ENCODE data around the gene HYI.

DNA sequence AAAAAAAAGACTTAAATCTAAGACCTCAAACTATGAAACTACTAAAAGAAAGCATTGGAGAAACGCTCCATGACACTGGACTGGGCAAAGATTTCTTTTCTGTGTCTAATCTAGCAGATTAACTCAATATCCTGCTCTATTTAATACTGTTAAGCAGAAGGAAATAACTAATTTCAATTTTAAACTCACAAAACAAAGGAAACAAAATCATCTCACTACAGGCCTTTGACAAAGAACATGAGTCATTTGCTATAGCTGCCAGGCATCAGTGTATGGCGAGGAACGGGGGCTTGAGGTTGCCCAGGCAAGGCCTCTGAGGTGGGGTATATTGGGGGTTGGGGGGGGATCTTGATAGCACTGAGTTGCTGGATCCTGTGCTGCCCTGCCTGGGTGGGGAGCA lies 43.2 kb downstream of the HYI start:
- TF ChIP-seq, protein P1, sequence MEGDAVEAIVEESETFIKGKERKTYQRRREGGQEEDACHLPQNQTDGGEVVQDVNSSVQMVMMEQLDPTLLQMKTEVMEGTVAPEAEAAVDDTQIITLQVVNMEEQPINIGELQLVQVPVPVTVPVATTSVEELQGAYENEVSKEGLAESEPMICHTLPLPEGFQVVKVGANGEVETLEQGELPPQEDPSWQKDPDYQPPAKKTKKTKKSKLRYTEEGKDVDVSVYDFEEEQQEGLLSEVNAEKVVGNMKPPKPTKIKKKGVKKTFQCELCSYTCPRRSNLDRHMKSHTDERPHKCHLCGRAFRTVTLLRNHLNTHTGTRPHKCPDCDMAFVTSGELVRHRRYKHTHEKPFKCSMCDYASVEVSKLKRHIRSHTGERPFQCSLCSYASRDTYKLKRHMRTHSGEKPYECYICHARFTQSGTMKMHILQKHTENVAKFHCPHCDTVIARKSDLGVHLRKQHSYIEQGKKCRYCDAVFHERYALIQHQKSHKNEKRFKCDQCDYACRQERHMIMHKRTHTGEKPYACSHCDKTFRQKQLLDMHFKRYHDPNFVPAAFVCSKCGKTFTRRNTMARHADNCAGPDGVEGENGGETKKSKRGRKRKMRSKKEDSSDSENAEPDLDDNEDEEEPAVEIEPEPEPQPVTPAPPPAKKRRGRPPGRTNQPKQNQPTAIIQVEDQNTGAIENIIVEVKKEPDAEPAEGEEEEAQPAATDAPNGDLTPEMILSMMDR (IDR thresholded peaks at IDR 0.05 in 8 of 11, conservative IDR thresholded peaks at IDR 0.05 in 3 of 11), result no peak
- no peak for TF ChIP-seq POLR2AphosphoS5 (IDR thresholded peaks at IDR 0.05)
- no peak for TF ChIP-seq POLR2A (IDR thresholded peaks at IDR 0.05)

Data from spleen (tissue), 7 donors.